AG09319 (cell line): ENCODE measurements around the gene THOC5.

Experiments
- DNase-seq: peaks from one replicate; pipeline ENCODE4 v3.0.0-alpha.2; 2010; ENCODE audit warnings: low read depth; ENCODE audit errors: extremely low read depth
- TF ChIP-seq, protein P1 (sequence below): IDR thresholded peaks from 2 replicates; pipeline ENCODE4 v1.5.1; 2011; ENCODE audit warnings: low read depth, mild to moderate bottlenecking, inconsistent platforms, low read length, moderate library complexity

Gene THOC5

DNA sequence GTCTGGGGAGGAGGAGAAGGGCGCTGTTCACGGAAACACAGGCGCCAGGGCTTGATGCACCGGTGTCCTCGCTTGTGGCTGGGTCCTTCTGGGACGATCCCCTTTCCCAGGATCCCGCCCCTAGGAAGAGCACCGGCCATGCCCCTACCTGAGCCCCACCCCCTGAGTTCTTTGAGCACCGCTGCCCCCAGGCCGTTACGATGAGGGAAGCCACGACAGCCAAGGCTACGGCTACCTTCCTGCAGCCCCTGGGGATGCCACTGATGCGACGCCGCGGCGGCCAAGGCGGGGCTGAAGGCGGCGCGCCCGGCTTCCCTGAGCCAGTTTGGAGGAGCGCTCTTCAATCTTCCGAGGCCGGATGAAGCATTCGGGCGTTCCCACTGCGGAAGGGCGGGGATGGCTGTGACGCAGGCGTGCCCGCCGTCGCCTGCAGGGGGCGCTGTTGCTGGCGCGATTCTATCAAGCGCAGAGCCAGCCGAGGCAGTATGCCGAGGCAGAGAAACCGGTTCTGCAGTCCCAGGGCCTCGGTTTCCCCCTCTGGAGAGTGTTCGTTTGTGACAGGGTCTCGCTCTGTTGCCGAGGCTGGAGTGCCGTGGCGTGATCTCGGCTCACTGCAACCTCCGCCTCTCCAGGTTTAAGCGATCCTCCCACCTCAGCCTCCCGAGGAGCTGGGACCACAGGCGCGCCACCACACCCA, 83.2 kb downstream of the THOC5 start:
- TF ChIP-seq, protein P1, sequence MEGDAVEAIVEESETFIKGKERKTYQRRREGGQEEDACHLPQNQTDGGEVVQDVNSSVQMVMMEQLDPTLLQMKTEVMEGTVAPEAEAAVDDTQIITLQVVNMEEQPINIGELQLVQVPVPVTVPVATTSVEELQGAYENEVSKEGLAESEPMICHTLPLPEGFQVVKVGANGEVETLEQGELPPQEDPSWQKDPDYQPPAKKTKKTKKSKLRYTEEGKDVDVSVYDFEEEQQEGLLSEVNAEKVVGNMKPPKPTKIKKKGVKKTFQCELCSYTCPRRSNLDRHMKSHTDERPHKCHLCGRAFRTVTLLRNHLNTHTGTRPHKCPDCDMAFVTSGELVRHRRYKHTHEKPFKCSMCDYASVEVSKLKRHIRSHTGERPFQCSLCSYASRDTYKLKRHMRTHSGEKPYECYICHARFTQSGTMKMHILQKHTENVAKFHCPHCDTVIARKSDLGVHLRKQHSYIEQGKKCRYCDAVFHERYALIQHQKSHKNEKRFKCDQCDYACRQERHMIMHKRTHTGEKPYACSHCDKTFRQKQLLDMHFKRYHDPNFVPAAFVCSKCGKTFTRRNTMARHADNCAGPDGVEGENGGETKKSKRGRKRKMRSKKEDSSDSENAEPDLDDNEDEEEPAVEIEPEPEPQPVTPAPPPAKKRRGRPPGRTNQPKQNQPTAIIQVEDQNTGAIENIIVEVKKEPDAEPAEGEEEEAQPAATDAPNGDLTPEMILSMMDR: peak; percentile 85
- no peak for DNase-seq

DNA sequence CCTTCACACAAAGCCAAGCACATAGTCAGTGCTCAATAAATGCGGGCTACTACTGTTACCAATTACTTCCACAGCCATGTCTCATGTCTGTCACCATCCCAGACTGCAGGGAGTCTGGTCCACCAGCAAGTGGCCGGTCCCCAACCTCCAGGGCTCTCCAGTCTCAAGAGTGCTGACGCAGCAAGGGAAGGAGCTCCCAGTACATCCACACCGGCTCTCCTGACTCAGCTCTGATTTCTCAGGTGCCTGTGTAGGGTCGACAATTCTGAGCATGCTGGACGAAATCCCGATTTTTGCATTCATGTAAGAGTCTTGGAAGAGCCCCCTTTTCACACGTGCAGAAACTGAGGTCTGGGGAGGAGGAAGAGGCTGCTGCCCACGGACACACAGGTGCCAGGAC, 83.8 kb downstream of the THOC5 start:
- no peak for DNase-seq
- TF ChIP-seq, protein P1: no peak

- DNase-seq: no peak
- TF ChIP-seq, protein P1: no peak
Measured at GRCh38 chr22:29464581-29464980, 89.0 kb downstream of the THOC5 start.

DNA sequence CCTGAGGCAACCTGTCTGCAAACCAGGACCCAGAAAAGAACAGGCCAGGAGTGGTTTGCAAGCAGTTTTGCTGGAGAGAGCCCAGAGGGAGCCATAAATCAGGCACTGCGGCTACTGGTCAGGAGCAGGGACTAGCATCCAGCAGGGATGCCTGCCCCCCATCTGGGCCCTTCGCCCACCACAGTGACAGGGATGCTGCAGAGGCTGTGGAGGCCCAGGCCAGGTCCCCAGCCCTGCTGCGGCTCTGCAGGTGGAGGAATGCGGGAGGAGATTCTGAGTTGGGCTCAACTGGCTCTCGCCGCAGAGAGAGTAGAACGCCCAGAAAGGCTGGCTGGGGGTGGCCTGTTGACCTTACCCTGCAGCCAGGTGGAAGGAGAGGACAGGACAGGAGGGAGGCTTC, 89.9 kb downstream of the THOC5 start:
- DNase-seq: no peak
- TF ChIP-seq, protein P1: no peak

- TF ChIP-seq, protein P1: no peak
- DNase-seq: no peak
Measured at GRCh38 chr22:29461263-29461662, 92.3 kb downstream of the THOC5 start.

- DNase-seq: no peak
- TF ChIP-seq, protein P1: no peak
Measured at GRCh38 chr22:29459773-29460172, 93.8 kb downstream of the THOC5 start.

GRCh38 chr22:29458551-29458950, 95.0 kb downstream of the THOC5 start:
- TF ChIP-seq, protein P1: no peak
- DNase-seq: no peak
